CD4-positive, CD25-positive, alpha-beta regulatory T cell (primary cell): ENCODE results near the gene CD8B. TPM values are rescaled to one million over a fixed set of nuclear protein-coding genes. Genes with fewer than 3 reads are reported as not detected.

Experiments used
- ATAC-seq, 2 donors: fragments of 150-1000 bp; cut with Tn5 transposase; one replicate each; pipeline ENCODE4 v1.10.0; 2021; ENCODE audit warnings: low read depth in 2 of 2, moderate number of reproducible peaks in 2 of 2, moderate library complexity in 1 of 2
- DNase-seq, 3 donors: peaks; one replicate each; pipeline versions ENCODE4 v3.0.0 to v3.0.0-alpha.2; 2012 to 2022; ENCODE audit warnings: mixed read lengths in 1 of 3
- H3K27ac ChIP-seq: one replicate; pipeline ENCODE4 v1.7.0; 2013; ENCODE audit warnings: mild to moderate bottlenecking, low read length; ENCODE audit not compliant: insufficient read depth, poor library complexity, severe bottlenecking
- H3K27me3 ChIP-seq: one replicate; pipeline ENCODE4 v1.7.0; 2013; ENCODE audit warnings: low read length; ENCODE audit not compliant: control insufficient read depth, insufficient read depth
- H3K36me3 ChIP-seq: one replicate; pipeline ENCODE4 v1.7.0; 2013; ENCODE audit warnings: mild to moderate bottlenecking, low read length, moderate library complexity; ENCODE audit not compliant: control insufficient read depth, insufficient read depth
- H3K4me1 ChIP-seq: 2 replicates; pipeline ENCODE4 v1.7.0; 2013; ENCODE audit warnings: mild to moderate bottlenecking, low read length; ENCODE audit not compliant: insufficient read depth, control insufficient read depth, poor library complexity, severe bottlenecking
- H3K4me3 ChIP-seq: one replicate; pipeline ENCODE4 v1.7.0; 2013; ENCODE audit warnings: low read depth, mild to moderate bottlenecking, low read length, moderate library complexity
- H3K9me3 ChIP-seq, 2 experiments: 1 replicate in 1 of 2; 2 replicates in 1 of 2; pipeline ENCODE4 v1.7.0; 2013; ENCODE audit warnings: low read length in 2 of 2, mild to moderate bottlenecking in 1 of 2, moderate library complexity in 1 of 2; ENCODE audit not compliant: control insufficient read depth in 2 of 2
- H3K27ac Mint-ChIP-seq, 3 donors: one replicate each; pipeline ENCODE4 v1.8.0; 2020 to 2022; ENCODE audit warnings: mild to moderate bottlenecking in 3 of 3, mixed read lengths in 3 of 3, moderate library complexity in 2 of 3
- H3K27me3 Mint-ChIP-seq: one replicate; pipeline ENCODE4 v1.8.0; 2022; ENCODE audit warnings: mild to moderate bottlenecking, mixed read lengths
- H3K36me3 Mint-ChIP-seq: one replicate; pipeline ENCODE4 v1.8.0; 2020; ENCODE audit warnings: mixed read lengths
- H3K4me1 Mint-ChIP-seq, 4 donors: one replicate each; pipeline ENCODE4 v1.8.0; 2020 to 2022; ENCODE audit warnings: mixed read lengths in 4 of 4, mild to moderate bottlenecking in 1 of 4
- H3K4me3 Mint-ChIP-seq, 4 donors: one replicate each; pipeline ENCODE4 v1.8.0; 2020 to 2022; ENCODE audit warnings: mild to moderate bottlenecking in 4 of 4, mixed read lengths in 4 of 4, moderate library complexity in 3 of 4
- H3K9me3 Mint-ChIP-seq, 7 donors: one replicate each; pipeline ENCODE4 v1.8.0; 2020 to 2022; ENCODE audit warnings: mixed read lengths in 7 of 7, mild to moderate bottlenecking in 3 of 7, moderate library complexity in 2 of 7
- polyA plus RNA-seq, 4 donors: library from polyadenylated mRNA; unstranded; fragments of 300-500 nt; fragmentation: Illumina TruSeq; gene quantifications; one replicate each; pipeline ENCODE4 v1.2.3, GENCODE V29; 2021
- total RNA-seq: library from RNA; stranded (reverse); gene quantifications from one replicate; pipeline ENCODE4 v1.2.3, GENCODE V29; 2022

CD8B gene
- total and polyA plus RNA-seq, 5 donors from 2014 or later, result 0.62 to 4.9 (median 2.9) TPM

GRCh38 chr2:86790676-86791572 is 70.8 kb downstream of the CD8B start, which contains the start of gene CD8A:
Gene CD8A, minus strand, starts transcription at chr2:86790913. Its CDS starts 88 bp downstream, at chr2:86790825.
- ATAC-seq, result peak in 1 of 2 donors; percentile 23
- H3K4me3 Mint-ChIP-seq, result peak within 1 kb of the TSS; percentile 79 to 93 (median 85)
- peaks cover 2 to 16% (median 7%) of the 10 kb centered on the region in 7 donors for H3K9me3 Mint-ChIP-seq
- peaks cover 24% of the 10 kb centered on the region for H3K4me1 ChIP-seq
- peaks cover 2% of the 10 kb centered on the region for H3K36me3 Mint-ChIP-seq
- peaks cover 45% of the 10 kb centered on the region for H3K27me3 ChIP-seq
- peaks cover 82% of the 10 kb centered on the region for H3K27me3 Mint-ChIP-seq
- H3K36me3 ChIP-seq, result no peaks in the 10 kb centered on the region
- no peak within 1 kb of the TSS for H3K27ac ChIP-seq
- peaks cover 10% of the 10 kb centered on the region in 2 experiments for H3K9me3 ChIP-seq
- peaks cover 10 to 25% (median 14%) of the 10 kb centered on the region in 4 donors for H3K4me1 Mint-ChIP-seq
- peak in 2 of 3 donors; percentile 8 to 43 for DNase-seq
- H3K4me3 ChIP-seq, result peak within 1 kb of the TSS; percentile 51
- H3K27ac Mint-ChIP-seq, result peak within 1 kb of the TSS in 1 of 3 donors; percentile 66

GRCh38 chr2:86790134-86790675 is 71.5 kb downstream of the CD8B start:
- Mint-ChIP-seq H3K27ac (no peak overlapping the region), H3K9me3 (peaks cover 0 to 9% (median 3%) of the 10 kb centered on the region in 7 donors), H3K27me3 (peaks cover 75% of the 10 kb centered on the region), H3K4me3 (peak overlapping the region in 2 of 4 donors; percentile 81 to 82), H3K36me3 (no peaks in the 10 kb centered on the region), H3K4me1 (peaks cover 10 to 25% (median 14%) of the 10 kb centered on the region in 4 donors)
- Histone ChIP-seq H3K4me1 (peaks cover 24% of the 10 kb centered on the region), H3K36me3 (no peaks in the 10 kb centered on the region), H3K9me3 (peaks cover 2 to 4% of the 10 kb centered on the region in 2 experiments), H3K27me3 (peaks cover 39% of the 10 kb centered on the region), H3K4me3 (no peak overlapping the region), H3K27ac (no peak overlapping the region)
- DNase-seq, result peak in 2 of 3 donors; percentile 11 to 20
- ATAC-seq, result no peak

- no peak for DNase-seq
- peaks cover 10 to 25% (median 13%) of the 10 kb centered on the region in 4 donors for H3K4me1 Mint-ChIP-seq
- peaks cover 0 to 4% (median 0%) of the 10 kb centered on the region in 7 donors for H3K9me3 Mint-ChIP-seq
- Histone ChIP-seq H3K27me3 (peaks cover 35% of the 10 kb centered on the region), H3K4me3 (no peak overlapping the region), H3K27ac (no peak overlapping the region), H3K36me3 (no peaks in the 10 kb centered on the region), H3K9me3 (no peaks in the 10 kb centered on the region), H3K4me1 (peaks cover 24% of the 10 kb centered on the region)
- peak overlapping the region in 2 of 4 donors; percentile 81 to 82 for H3K4me3 Mint-ChIP-seq
- H3K36me3 Mint-ChIP-seq, result no peaks in the 10 kb centered on the region
- no peak for ATAC-seq
- H3K27ac Mint-ChIP-seq, result no peak overlapping the region
- peaks cover 75% of the 10 kb centered on the region for H3K27me3 Mint-ChIP-seq
Measured at GRCh38 chr2:86789687-86790133, 72.0 kb downstream of the CD8B start.

GRCh38 chr2:86788881-86789686 is 72.6 kb downstream of the CD8B start:
- Mint-ChIP-seq H3K27ac (no peak overlapping the region), H3K36me3 (no peaks in the 10 kb centered on the region), H3K27me3 (peaks cover 70% of the 10 kb centered on the region), H3K9me3 (peaks cover 0 to 3% (median 0%) of the 10 kb centered on the region in 7 donors), H3K4me3 (no peak overlapping the region), H3K4me1 (peaks cover 10 to 25% (median 12%) of the 10 kb centered on the region in 4 donors)
- Histone ChIP-seq H3K9me3 (no peaks in the 10 kb centered on the region), H3K27me3 (peaks cover 29% of the 10 kb centered on the region), H3K4me1 (peaks cover 24% of the 10 kb centered on the region), H3K4me3 (no peak overlapping the region), H3K36me3 (no peaks in the 10 kb centered on the region), H3K27ac (no peak overlapping the region)
- ATAC-seq (no peak), DNase-seq (no peak)

- Histone ChIP-seq H3K27me3 (peaks cover 20% of the 10 kb centered on the region), H3K27ac (no peak overlapping the region), H3K4me3 (no peak overlapping the region), H3K4me1 (peaks cover 24% of the 10 kb centered on the region), H3K36me3 (no peaks in the 10 kb centered on the region), H3K9me3 (no peaks in the 10 kb centered on the region)
- H3K36me3 Mint-ChIP-seq, result no peaks in the 10 kb centered on the region
- H3K27ac Mint-ChIP-seq, result no peak overlapping the region
- no peak for DNase-seq
- peaks cover 0 to 2% (median 0%) of the 10 kb centered on the region in 7 donors for H3K9me3 Mint-ChIP-seq
- H3K4me1 Mint-ChIP-seq, result peaks cover 10 to 25% (median 11%) of the 10 kb centered on the region in 4 donors
- H3K27me3 Mint-ChIP-seq, result peaks cover 60% of the 10 kb centered on the region
- ATAC-seq, result no peak
- H3K4me3 Mint-ChIP-seq, result peak overlapping the region in 1 of 4 donors; percentile 3
Measured at GRCh38 chr2:86788165-86788564, 73.5 kb downstream of the CD8B start.

- Mint-ChIP-seq H3K27ac (peak overlapping the region in 1 of 3 donors; percentile 87), H3K4me1 (peaks cover 10 to 25% (median 10%) of the 10 kb centered on the region in 4 donors), H3K4me3 (peak overlapping the region in 2 of 4 donors; percentile 3 to 22), H3K36me3 (no peaks in the 10 kb centered on the region), H3K9me3 (peaks cover 0 to 2% (median 0%) of the 10 kb centered on the region in 7 donors), H3K27me3 (peaks cover 56% of the 10 kb centered on the region)
- H3K27me3 ChIP-seq, result peaks cover 15% of the 10 kb centered on the region
- no peak overlapping the region for H3K4me3 ChIP-seq
- H3K9me3 ChIP-seq, result no peaks in the 10 kb centered on the region
- no peak for DNase-seq
- peaks cover 24% of the 10 kb centered on the region for H3K4me1 ChIP-seq
- no peak for ATAC-seq
- H3K36me3 ChIP-seq, result no peaks in the 10 kb centered on the region
- no peak overlapping the region for H3K27ac ChIP-seq
Measured at GRCh38 chr2:86787736-86788135, 74.0 kb downstream of the CD8B start.

GRCh38 chr2:86786001-86786536 is 75.6 kb downstream of the CD8B start:
- peak in 1 of 2 donors; percentile 26 for ATAC-seq
- no peaks in the 10 kb centered on the region for H3K36me3 ChIP-seq
- Mint-ChIP-seq H3K27ac (no peak overlapping the region), H3K27me3 (peaks cover 39% of the 10 kb centered on the region), H3K4me1 (peaks cover 4 to 14% (median 7%) of the 10 kb centered on the region in 4 donors), H3K36me3 (no peaks in the 10 kb centered on the region), H3K4me3 (no peak overlapping the region), H3K9me3 (peaks cover 0 to 1% (median 0%) of the 10 kb centered on the region in 7 donors)
- no peak overlapping the region for H3K4me3 ChIP-seq
- peaks cover 14% of the 10 kb centered on the region for H3K4me1 ChIP-seq
- no peak overlapping the region for H3K27ac ChIP-seq
- no peak for DNase-seq
- no peaks in the 10 kb centered on the region for H3K9me3 ChIP-seq
- H3K27me3 ChIP-seq, result peaks cover 9% of the 10 kb centered on the region
